Esophagus squamous epithelium (tissue), 4 donors: Measurements from ENCODE around the gene MAG.

Experiments
- POLR2A ChIP-seq, 4 donors: fragments of 450-650 bp; IDR thresholded peaks; one replicate each; pipeline ENCODE4 v1.6.1; 2017; ENCODE audit warnings: antibody characterized with exemption in 4 of 4, mild to moderate bottlenecking in 4 of 4, moderate library complexity in 3 of 4
- TF ChIP-seq, protein P1 (sequence below), 6 experiments: fragments of 450-650 bp in 4 of 6; fragments of 200-600 bp in 2 of 6; sonication (generic) in 2 of 6; IDR thresholded peaks; one replicate each; pipeline ENCODE4 v1.5.1; 2016 to 2019; ENCODE audit warnings: antibody characterized with exemption in 6 of 6, mild to moderate bottlenecking in 4 of 6, moderate library complexity in 4 of 6

DNA sequence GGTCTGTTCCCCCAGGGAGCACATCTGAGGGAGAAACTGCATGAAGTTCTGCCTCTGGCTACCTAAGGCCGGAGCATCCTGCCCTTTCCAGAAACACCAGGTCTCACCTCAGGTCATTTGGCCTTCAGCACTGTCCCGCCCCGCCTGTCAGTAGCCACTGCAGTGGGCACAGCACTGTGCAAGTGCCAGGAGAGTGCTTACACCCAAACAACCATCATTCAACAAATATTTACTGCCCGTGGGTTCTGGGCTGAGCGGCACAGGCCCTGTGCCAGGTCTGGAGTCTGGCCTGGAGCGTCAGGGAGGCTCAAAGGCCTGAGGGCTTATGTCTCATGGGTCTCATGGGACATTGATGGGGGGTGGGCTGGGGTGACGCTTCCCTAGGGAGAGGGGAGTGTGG is 20.4 kb upstream of the MAG start:
- TF ChIP-seq POLR2A (IDR thresholded peaks at IDR 0.05): no peak
- TF ChIP-seq, protein P1, sequence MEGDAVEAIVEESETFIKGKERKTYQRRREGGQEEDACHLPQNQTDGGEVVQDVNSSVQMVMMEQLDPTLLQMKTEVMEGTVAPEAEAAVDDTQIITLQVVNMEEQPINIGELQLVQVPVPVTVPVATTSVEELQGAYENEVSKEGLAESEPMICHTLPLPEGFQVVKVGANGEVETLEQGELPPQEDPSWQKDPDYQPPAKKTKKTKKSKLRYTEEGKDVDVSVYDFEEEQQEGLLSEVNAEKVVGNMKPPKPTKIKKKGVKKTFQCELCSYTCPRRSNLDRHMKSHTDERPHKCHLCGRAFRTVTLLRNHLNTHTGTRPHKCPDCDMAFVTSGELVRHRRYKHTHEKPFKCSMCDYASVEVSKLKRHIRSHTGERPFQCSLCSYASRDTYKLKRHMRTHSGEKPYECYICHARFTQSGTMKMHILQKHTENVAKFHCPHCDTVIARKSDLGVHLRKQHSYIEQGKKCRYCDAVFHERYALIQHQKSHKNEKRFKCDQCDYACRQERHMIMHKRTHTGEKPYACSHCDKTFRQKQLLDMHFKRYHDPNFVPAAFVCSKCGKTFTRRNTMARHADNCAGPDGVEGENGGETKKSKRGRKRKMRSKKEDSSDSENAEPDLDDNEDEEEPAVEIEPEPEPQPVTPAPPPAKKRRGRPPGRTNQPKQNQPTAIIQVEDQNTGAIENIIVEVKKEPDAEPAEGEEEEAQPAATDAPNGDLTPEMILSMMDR (IDR thresholded peaks at IDR 0.05): no peak
